HepG2 (cell line): ENCODE measurements around the gene CDK11A.
"Not testable (repeated sequence)": the region's sequence is repeated elsewhere in the genome, so short reads cannot be mapped to it uniquely, and the experiment has no call there.

ENCODE experiments used
- EZH2 ChIP-seq: conservative IDR thresholded peaks from 2 replicates; pipeline ENCODE4 v1.6.1; 2012; ENCODE audit warnings: mild to moderate bottlenecking, low read depth, low read length, moderate library complexity
- RAD51 ChIP-seq: fragments of 450-650 bp; IDR thresholded peaks from 2 replicates; pipeline ENCODE4 v1.6.1; 2016; ENCODE audit warnings: borderline replicate concordance
- SOX6 ChIP-seq, 2 experiments: fragments of 450-650 bp in 1 of 2; sonication (generic) in 1 of 2; formaldehyde crosslinking in 1 of 2; IDR thresholded peaks; 2 replicates each; pipeline versions ENCODE4 v1.4.0 to v1.6.1; 2017 to 2020; ENCODE audit warnings: antibody characterized with exemption in 1 of 2, mild to moderate bottlenecking in 1 of 2, missing genetic modification reagents in 1 of 2
- UBTF ChIP-seq: sonication (generic); formaldehyde crosslinking; IDR thresholded peaks from 2 replicates; pipeline ENCODE4 v1.4.0; 2020; ENCODE audit warnings: mild to moderate bottlenecking, missing genetic modification reagents
- ZNF274 ChIP-seq: sonication (generic); formaldehyde crosslinking; IDR thresholded peaks from 2 replicates; pipeline ENCODE4 v1.5.1; 2020; ENCODE audit warnings: mild to moderate bottlenecking, missing genetic modification reagents
- ZNF512 ChIP-seq: sonication (generic); formaldehyde crosslinking; IDR thresholded peaks from 2 replicates; pipeline ENCODE4 v1.4.0; 2020; ENCODE audit warnings: mild to moderate bottlenecking, missing genetic modification reagents

- TF ChIP-seq ZNF512; UBTF (CRISPR knock-in tag); ZNF274 (CRISPR knock-in tag); RAD51; SOX6 (IDR thresholded peaks at IDR 0.05); SOX6 (CRISPR knock-in tag; IDR thresholded peaks at IDR 0.05); EZH2: not testable (repeated sequence)
Measured at GRCh38 chr1:1715109-1715883, 8.9 kb downstream of the CDK11A start.
